Muscle layer of duodenum (tissue), 2 donors: ENCODE results near the gene NCAM1.

Experiments
- H3K27ac ChIP-seq: one replicate; pipeline ENCODE4 v1.7.0; 2013; ENCODE audit warnings: mild to moderate bottlenecking, low read length
- H3K27me3 ChIP-seq: one replicate; pipeline ENCODE4 v1.7.0; 2013; ENCODE audit warnings: low read depth, mild to moderate bottlenecking, control low read depth, low read length
- H3K36me3 ChIP-seq, 2 donors: one replicate each; pipeline ENCODE4 v1.7.0; 2013; ENCODE audit warnings: low read length in 2 of 2, control low read depth in 1 of 2, mild to moderate bottlenecking in 1 of 2; ENCODE audit not compliant: insufficient read depth in 2 of 2, control insufficient read depth in 1 of 2
- H3K4me1 ChIP-seq, 2 donors: one replicate each; pipeline ENCODE4 v1.7.0; 2013; ENCODE audit warnings: low read length in 2 of 2, mild to moderate bottlenecking in 2 of 2, control low read depth in 1 of 2, moderate library complexity in 1 of 2; ENCODE audit not compliant: insufficient read depth in 2 of 2, control insufficient read depth in 1 of 2
- H3K4me3 ChIP-seq, 2 donors: one replicate each; pipeline ENCODE4 v1.7.0; 2013; ENCODE audit warnings: low read length in 2 of 2, low read depth in 1 of 2, mild to moderate bottlenecking in 1 of 2
- H3K9me3 ChIP-seq, 2 donors: one replicate each; pipeline ENCODE4 v1.7.0; 2013; ENCODE audit warnings: low read length in 2 of 2, control low read depth in 1 of 2, mild to moderate bottlenecking in 1 of 2; ENCODE audit not compliant: control insufficient read depth in 1 of 2
- donor health status: healthy.

NCAM1 gene

DNA sequence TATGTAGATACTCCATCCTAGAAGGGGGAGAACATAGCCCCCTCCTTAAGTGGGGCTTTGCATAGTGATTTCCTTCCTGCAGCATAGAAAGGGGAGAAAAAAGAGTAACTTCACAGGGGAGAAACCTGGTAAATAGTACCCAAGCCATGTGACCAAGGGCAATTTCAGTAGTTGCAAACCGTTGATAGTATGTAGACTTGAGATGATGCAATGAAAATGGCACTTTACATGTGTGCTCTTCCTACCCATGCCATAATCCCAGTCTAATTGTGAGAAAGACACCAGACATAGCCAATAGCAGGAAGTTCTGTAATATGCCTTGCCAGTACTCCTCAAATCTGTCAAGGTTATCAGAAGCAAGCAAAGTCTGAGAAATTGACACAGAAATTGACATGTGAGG lies 104.1 kb downstream of the NCAM1 start:
- Histone ChIP-seq H3K4me3 (no peak overlapping the region), H3K4me1 (no peaks in the 10 kb centered on the region), H3K27me3 (no peaks in the 10 kb centered on the region), H3K27ac (no peak overlapping the region), H3K36me3 (no peaks in the 10 kb centered on the region), H3K9me3 (no peaks in the 10 kb centered on the region)

DNA sequence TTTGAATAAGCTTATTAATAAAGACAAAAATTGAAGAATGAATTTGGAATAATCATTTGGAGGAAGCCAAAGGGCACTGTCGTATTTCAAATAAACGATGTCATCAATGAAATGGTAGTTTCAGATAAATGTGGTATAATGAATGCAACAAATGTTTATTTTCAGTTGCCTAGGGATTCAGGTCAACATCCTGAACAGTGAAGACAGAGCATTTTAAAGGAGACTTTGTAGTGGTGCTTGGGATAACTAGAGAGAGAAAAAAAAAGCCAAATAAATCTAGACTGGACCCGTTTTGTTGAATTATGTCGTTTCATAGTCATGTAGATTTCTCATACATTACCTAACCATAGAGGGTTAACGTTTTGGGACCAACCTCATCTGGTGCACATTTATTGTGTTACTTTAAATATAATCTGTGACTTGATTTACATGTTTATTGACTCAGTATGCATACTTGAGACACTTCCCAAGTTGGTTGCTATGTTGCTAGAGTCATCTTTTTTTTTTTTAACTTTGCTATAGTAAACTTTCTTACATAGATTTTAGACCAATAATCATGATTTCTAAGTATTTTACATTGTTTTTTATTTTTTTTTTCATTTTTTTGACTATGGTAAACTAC lies 111.1 kb downstream of the NCAM1 start:
- Histone ChIP-seq H3K27me3 (no peaks in the 10 kb centered on the region), H3K27ac (no peak overlapping the region), H3K9me3 (no peaks in the 10 kb centered on the region), H3K36me3 (no peaks in the 10 kb centered on the region), H3K4me3 (no peak overlapping the region), H3K4me1 (peaks cover 0 to 4% of the 10 kb centered on the region in 2 donors)

DNA sequence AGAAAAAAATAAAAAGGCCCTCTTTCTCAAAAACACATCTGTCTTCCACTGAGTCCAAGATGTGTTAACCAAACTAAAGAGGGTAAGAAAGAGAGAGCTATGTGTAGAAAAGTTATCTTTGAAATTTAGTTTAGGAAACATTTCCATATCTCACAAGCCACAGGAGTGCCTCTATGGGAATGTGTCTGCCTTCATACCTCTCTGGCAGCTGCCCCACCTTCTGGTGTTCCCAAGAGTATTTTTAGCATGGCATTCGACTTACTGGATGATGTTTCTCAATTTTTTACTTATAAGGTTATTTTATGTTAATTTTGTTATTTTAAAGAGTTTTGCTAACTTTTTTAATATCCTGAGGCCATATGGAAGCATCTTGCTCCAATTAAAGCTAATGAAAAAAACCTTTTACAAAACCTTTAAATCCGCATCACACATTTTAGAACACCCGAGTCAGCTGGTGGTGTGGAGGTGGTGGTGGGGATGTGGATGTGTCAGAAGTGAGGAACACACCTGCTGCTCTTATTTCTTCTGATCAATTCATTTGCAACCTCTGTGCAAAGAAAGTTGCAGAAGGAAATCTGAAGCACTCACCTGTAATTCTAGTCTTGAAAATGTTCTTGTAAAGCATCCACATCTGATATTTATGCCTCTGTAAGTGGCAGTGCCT lies 112.2 kb downstream of the NCAM1 start:
- H3K27ac ChIP-seq = no peak overlapping the region
- no peaks in the 10 kb centered on the region for H3K27me3 ChIP-seq
- H3K36me3 ChIP-seq = no peaks in the 10 kb centered on the region
- peaks cover 0 to 4% of the 10 kb centered on the region in 2 donors for H3K4me1 ChIP-seq
- no peak overlapping the region for H3K4me3 ChIP-seq
- H3K9me3 ChIP-seq = no peaks in the 10 kb centered on the region

DNA sequence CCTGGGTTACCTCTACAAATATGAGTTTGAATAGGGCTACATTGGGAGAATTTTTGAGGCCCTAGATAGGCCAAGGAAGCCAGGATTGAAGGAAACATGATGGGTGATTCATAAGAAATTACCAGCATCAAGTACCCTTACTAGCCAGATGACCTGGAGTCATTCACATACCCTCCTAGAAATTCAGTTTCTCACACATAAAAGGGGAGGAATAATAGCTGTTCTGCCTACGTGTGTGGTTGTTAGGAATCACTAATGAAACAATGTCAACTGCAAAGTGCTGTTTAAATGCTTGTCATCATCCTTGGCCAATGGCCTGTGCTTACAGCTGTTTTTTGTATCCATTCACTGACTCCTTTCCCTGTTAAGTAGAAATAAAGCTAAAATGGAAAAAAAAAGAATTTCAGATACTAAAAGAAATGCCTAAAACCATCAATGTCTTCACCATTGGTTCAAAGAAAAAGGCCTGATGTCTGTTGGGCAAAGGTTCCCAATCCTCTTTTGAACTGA lies 114.4 kb downstream of the NCAM1 start:
- no peak overlapping the region for H3K27ac ChIP-seq
- no peaks in the 10 kb centered on the region for H3K27me3 ChIP-seq
- H3K36me3 ChIP-seq = no peaks in the 10 kb centered on the region
- no peaks in the 10 kb centered on the region for H3K9me3 ChIP-seq
- no peak overlapping the region for H3K4me3 ChIP-seq
- H3K4me1 ChIP-seq = peaks cover 0 to 4% of the 10 kb centered on the region in 2 donors

DNA sequence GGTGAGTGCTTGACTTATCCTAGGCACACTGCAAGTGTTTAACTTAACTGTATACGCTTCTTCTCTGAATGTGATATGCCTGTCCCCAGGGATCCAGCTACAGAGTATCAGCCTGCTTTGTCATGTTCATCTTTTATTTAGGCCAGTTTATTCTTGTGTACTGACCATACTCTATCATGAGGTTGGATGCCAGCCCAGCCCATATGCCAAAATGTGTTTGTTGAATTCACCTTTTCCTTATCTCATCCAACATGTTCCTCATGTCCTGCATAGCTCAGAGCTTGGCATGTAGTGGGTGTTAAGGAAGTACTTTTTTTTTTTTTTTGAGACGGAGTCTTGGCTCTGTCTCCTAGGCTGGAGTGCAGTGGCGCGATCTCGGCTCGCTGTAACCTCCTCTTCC lies 116.2 kb downstream of the NCAM1 start:
- no peak overlapping the region for H3K4me3 ChIP-seq
- peaks cover 0 to 4% of the 10 kb centered on the region in 2 donors for H3K4me1 ChIP-seq
- H3K27ac ChIP-seq = no peak overlapping the region
- no peaks in the 10 kb centered on the region for H3K9me3 ChIP-seq
- H3K36me3 ChIP-seq = no peaks in the 10 kb centered on the region
- no peaks in the 10 kb centered on the region for H3K27me3 ChIP-seq

DNA sequence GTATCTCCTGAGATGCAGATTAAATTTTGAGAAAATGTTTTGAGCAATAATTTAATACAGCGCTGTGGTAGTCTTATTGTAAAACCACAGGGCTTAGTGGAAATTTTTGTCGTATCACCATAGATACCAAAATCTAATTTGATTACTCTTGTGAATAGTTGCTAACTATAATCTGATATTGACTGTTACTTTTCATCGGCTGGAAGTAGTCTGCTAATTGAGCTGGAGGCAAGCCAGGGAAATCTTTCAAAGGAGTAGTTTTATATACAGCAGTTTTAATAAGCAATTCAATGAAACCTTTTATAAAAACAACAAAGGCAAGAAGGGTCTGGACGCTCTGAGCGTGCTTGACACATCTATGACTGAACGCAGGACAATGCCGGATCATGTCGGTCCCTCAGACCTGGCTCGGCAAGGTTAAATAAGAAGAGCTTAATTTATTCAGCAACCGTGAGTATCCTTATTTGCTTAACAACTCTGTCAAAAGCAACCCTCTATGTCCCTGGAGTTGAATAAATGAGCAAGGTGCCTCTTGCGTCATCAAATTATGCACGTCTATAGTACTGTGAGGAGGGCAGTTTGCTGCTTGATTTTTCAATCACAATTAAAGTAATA lies 121.2 kb downstream of the NCAM1 start:
- Histone ChIP-seq H3K9me3 (no peaks in the 10 kb centered on the region), H3K27me3 (no peaks in the 10 kb centered on the region), H3K4me3 (no peak overlapping the region), H3K27ac (no peak overlapping the region), H3K36me3 (no peaks in the 10 kb centered on the region), H3K4me1 (peaks cover 0 to 3% of the 10 kb centered on the region in 2 donors)

DNA sequence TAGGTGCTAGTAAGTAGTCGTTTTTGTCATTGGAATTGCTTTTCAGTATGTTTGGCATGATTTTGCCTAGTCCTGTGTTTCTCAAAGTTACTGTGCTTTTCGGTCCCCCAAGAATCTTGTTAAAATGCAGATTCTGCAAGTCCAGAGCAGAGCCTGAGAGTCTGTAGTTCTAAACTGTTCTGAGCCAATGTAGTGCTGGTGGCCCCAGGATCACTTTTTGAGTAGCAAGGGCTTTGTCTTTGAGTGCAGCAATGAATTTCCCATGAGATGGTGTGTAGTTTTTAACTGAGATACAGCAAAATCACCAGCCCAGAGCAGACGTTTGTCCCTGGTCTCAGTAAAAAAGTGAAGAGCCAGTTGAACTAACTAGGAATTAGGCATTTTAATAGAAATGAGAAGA lies 122.4 kb downstream of the NCAM1 start:
- H3K9me3 ChIP-seq = no peaks in the 10 kb centered on the region
- H3K4me1 ChIP-seq = peaks cover 0 to 3% of the 10 kb centered on the region in 2 donors
- no peak overlapping the region for H3K4me3 ChIP-seq
- H3K27me3 ChIP-seq = no peaks in the 10 kb centered on the region
- no peak overlapping the region for H3K27ac ChIP-seq
- no peaks in the 10 kb centered on the region for H3K36me3 ChIP-seq

DNA sequence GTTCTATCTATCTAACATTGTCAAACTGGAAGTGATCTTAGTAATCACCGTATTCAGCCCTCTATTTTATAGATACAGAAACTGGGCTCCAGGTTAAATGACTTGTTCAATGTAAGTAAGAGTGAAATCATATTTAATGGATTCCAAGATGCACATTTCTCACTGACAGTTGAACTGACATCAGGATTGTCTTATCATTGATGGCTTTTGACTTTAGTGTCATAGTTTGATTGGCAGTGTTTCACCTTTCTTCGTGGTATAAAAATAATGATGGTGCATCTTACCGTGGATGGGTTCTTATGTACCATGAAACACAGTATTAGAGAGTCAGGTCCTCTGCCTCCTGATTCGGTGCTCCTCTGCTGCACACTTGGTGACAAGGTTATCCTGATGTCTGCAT lies 123.1 kb downstream of the NCAM1 start:
- no peaks in the 10 kb centered on the region for H3K36me3 ChIP-seq
- no peak overlapping the region for H3K27ac ChIP-seq
- H3K4me3 ChIP-seq = no peak overlapping the region
- H3K4me1 ChIP-seq = peaks cover 0 to 3% of the 10 kb centered on the region in 2 donors
- no peaks in the 10 kb centered on the region for H3K9me3 ChIP-seq
- no peaks in the 10 kb centered on the region for H3K27me3 ChIP-seq

DNA sequence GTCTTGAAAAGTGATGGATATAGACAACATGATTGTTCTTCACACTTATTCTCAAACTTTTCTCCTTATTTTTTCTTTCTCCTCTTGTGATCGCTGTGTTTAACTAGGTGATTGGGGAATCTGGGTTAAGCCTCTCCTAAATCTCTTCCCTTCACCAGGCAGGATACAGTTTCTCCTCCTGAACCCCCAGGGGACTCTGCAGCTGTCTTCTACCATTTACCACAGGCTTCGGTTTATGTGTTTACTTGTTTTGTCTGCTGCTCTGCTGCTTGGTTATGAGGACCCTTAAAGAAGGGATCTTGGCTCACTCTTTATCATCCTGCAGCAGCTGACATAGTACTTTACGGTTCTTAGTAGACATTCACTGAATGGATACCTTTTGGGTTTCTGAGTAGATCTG lies 124.2 kb downstream of the NCAM1 start:
- Histone ChIP-seq H3K36me3 (no peaks in the 10 kb centered on the region), H3K4me1 (peaks cover 0 to 3% of the 10 kb centered on the region in 2 donors), H3K27me3 (no peaks in the 10 kb centered on the region), H3K4me3 (no peak overlapping the region), H3K27ac (no peak overlapping the region), H3K9me3 (no peaks in the 10 kb centered on the region)

DNA sequence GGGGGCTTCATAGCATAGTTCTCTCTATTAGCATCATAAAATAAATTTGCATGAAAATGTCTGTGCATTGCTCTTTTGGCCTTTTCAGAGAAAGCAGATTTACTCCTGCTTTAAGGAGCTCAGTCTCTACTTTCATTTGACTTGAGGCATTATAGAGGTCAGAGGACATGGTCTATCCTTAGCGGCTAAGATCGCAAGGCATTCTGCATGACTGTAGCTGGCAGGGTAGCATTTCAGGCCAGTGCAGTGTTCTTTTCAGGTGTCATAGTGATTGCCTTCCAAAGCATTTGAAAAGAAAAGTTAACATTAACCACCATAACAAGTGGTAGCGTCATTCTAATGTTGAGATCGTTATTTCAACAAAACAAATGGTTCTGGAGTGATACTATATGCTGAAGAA lies 126.5 kb downstream of the NCAM1 start:
- Histone ChIP-seq H3K36me3 (no peaks in the 10 kb centered on the region), H3K4me3 (no peak overlapping the region), H3K27me3 (no peaks in the 10 kb centered on the region), H3K9me3 (no peaks in the 10 kb centered on the region), H3K27ac (no peak overlapping the region), H3K4me1 (peaks cover 0 to 2% of the 10 kb centered on the region in 2 donors)

DNA sequence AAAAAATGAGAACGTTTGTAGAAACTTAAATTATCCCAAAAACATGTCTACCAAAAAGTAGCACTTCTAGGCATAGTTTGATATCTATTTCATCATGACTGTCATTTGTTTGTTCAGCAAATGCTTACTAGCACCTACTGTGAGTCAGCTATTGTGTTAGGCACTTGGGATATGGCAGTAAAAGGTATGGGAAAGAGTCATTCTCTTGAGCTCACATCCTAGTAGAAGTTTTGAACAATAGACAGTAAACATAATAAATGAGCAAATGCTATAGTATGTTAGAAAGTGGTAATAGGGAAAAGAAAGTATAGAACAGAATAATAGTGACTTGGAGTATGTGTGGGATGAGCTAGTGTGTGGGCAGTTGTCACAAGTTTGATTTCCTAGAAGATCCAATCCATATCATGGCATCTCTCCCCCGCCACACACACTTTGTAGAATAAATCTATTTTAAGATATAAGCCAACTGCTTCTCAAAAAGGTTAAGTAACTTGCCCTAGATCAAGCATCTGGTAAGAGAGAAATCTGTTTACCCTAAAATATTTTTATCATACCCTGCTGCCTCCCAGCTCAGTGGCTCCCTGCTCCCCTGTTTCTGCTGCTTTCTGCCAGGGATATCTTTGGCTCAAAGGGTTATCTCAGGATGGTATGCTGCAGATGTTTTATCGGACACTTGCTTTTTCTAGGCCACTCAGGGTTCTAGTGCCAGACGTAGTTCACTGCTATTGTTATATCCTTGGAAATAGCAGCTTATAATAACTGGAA lies 129.7 kb downstream of the NCAM1 start:
- Histone ChIP-seq H3K27ac (no peak overlapping the region), H3K9me3 (no peaks in the 10 kb centered on the region), H3K27me3 (no peaks in the 10 kb centered on the region), H3K4me1 (no peaks in the 10 kb centered on the region), H3K36me3 (no peaks in the 10 kb centered on the region), H3K4me3 (no peak overlapping the region)
